Upper lobe of left lung (tissue), 6 donors: ENCODE results near the gene RAP1GDS1. TPM values are rescaled to one million over a fixed set of nuclear protein-coding genes. Genes with fewer than 3 reads are reported as not detected.

ENCODE experiments used
- ATAC-seq, 2 donors: fragments of 200-7000 bp; cut with Tn5 transposase; one replicate each; pipeline ENCODE4 v1.9.1; 2022; ENCODE audit warnings: mild to moderate bottlenecking in 2 of 2, moderate library complexity in 2 of 2; ENCODE audit not compliant: low FRiP score in 2 of 2
- DNase-seq, 2 donors: peaks; one replicate each; pipeline ENCODE4 v3.0.0-alpha.2; 2019 to 2020
- H3K27ac ChIP-seq, 4 donors: fragments of 200-600 bp; sonication (generic); one replicate each; pipeline ENCODE4 v1.5.1; 2016 to 2019
- H3K27me3 ChIP-seq, 4 donors: fragments of 200-600 bp; sonication (generic); one replicate each; pipeline ENCODE4 v1.5.1; 2017 to 2019
- H3K36me3 ChIP-seq, 4 donors: fragments of 200-600 bp; sonication (generic); one replicate each; pipeline ENCODE4 v1.5.1; 2016 to 2019
- H3K4me1 ChIP-seq, 4 donors: fragments of 200-600 bp; sonication (generic); one replicate each; pipeline ENCODE4 v1.5.1; 2018 to 2019
- H3K4me3 ChIP-seq, 4 donors: fragments of 200-600 bp; sonication (generic); one replicate each; pipeline ENCODE4 v1.5.1; 2017 to 2019; ENCODE audit warnings: mild to moderate bottlenecking in 2 of 4, moderate library complexity in 1 of 4
- H3K9me3 ChIP-seq, 4 donors: fragments of 200-600 bp; sonication (generic); one replicate each; pipeline ENCODE4 v1.5.1; 2018 to 2019
- EP300 ChIP-seq, 4 donors: sonication (generic); formaldehyde crosslinking; IDR thresholded peaks; one replicate each; pipeline ENCODE4 v1.5.1; 2017; ENCODE audit warnings: antibody characterized with exemption in 4 of 4, control low read depth in 2 of 4
- POLR2A ChIP-seq, 4 donors: fragments of 450-650 bp; IDR thresholded peaks; one replicate each; pipeline ENCODE4 v1.5.1; 2016 to 2017; ENCODE audit warnings: antibody characterized with exemption in 4 of 4, mild to moderate bottlenecking in 2 of 4
- POLR2AphosphoS5 ChIP-seq, 2 donors: sonication (generic); formaldehyde crosslinking; IDR thresholded peaks; one replicate each; pipeline ENCODE4 v1.5.1; 2017; ENCODE audit warnings: antibody characterized with exemption in 2 of 2
- WGBS, 2 donors: methylation state at CpG; one replicate each; pipeline ENCODE4 v1.1.5; 2017 to 2018; 5-methylcytosine and 5-hydroxymethylcytosine counted together
- total RNA-seq, 6 donors: library from RNA; depleted of rRNA in 4 of 6; stranded (reverse); fragments of >200 nt in 4 of 6; gene quantifications; one replicate each; pipeline versions ENCODE4 v1.1.0 to v1.2.1, GENCODE V29; 2016 to 2021
- TF ChIP-seq, protein P1 (sequence below), 6 experiments: fragments of 450-650 bp in 4 of 6; fragments of 200-600 bp in 2 of 6; sonication (generic) in 2 of 6; IDR thresholded peaks; one replicate each; pipeline ENCODE4 v1.5.1; 2016 to 2019; ENCODE audit warnings: antibody characterized with exemption in 6 of 6
- donor health status: DM: no; HTN: no; CAD: no; lungs with moderate emphysema.
- donor health status: DM: no; HTN: yes; CAD: no; lungs with severe emphysema.

Gene RAP1GDS1
- total RNA-seq, 6 donors from 2014 or later, result 20.6 to 63.9 (median 35.5) TPM

DNA sequence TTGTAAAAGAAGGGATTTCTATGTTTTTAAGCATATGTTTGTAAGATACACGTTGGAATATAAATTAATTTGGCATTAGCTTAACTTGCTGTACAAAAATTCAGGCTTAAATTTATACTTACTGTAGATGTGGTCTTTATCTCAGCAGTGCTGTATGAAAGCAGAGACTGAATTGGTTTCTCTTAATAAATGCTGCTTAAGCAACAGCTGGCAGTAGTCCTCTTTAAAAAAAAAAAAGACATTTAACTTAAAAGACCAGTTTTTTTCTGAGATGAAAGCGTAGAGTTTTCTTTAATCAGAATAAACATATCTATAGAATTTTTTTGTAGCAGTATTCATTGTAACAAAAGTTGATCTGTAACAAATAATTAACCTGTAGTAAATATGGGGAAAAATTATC lies 124.6 kb downstream of the RAP1GDS1 start:
- Histone ChIP-seq H3K4me1 (no peaks in the 10 kb centered on the region), H3K36me3 (no peaks in the 10 kb centered on the region), H3K27me3 (no peaks in the 10 kb centered on the region), H3K27ac (no peak overlapping the region), H3K9me3 (no peaks in the 10 kb centered on the region), H3K4me3 (no peak overlapping the region)
- ATAC-seq, result no peak
- TF ChIP-seq, protein P1, sequence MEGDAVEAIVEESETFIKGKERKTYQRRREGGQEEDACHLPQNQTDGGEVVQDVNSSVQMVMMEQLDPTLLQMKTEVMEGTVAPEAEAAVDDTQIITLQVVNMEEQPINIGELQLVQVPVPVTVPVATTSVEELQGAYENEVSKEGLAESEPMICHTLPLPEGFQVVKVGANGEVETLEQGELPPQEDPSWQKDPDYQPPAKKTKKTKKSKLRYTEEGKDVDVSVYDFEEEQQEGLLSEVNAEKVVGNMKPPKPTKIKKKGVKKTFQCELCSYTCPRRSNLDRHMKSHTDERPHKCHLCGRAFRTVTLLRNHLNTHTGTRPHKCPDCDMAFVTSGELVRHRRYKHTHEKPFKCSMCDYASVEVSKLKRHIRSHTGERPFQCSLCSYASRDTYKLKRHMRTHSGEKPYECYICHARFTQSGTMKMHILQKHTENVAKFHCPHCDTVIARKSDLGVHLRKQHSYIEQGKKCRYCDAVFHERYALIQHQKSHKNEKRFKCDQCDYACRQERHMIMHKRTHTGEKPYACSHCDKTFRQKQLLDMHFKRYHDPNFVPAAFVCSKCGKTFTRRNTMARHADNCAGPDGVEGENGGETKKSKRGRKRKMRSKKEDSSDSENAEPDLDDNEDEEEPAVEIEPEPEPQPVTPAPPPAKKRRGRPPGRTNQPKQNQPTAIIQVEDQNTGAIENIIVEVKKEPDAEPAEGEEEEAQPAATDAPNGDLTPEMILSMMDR (IDR thresholded peaks at IDR 0.05), result no peak
- 84 to 87% methylated on average over 2 of the region's 2 CpGs for WGBS, 2 donors
- no peak for DNase-seq

DNA sequence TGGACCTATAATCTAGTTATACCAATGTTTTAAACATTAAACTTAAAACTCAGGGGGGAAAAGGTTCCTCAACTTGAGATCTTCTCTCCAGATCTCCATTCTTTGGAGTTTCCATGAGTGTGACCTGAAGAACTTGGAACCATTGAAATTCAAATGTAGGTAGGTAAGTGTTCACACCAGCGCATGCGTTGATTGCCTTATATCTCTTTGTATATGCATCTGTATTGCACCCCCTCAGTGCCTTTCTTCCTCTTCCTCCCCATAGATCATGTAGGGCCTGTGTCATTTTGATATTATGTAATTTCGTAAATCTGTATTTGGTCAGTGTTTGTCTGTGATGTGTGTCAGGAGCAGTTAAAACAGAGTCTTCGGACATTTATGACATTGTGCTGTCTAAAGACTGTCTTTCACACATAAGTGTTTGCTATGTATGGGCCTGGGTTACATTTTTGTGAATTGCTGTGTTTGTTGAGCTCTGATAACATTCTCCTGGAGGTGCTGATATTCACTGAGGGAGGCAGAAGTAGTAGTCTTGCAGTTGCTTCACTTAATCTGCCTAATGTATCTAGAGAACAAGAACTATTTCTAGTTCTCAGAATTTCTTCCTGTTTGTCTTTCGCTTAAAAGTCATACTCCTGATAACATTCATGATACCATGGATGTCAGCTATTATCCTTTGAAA lies 126.3 kb downstream of the RAP1GDS1 start:
- Histone ChIP-seq H3K36me3 (no peaks in the 10 kb centered on the region), H3K9me3 (no peaks in the 10 kb centered on the region), H3K4me1 (no peaks in the 10 kb centered on the region), H3K4me3 (no peak overlapping the region), H3K27ac (no peak overlapping the region), H3K27me3 (no peaks in the 10 kb centered on the region)
- WGBS, 2 donors, result 90 to 92% methylated on average over 5 of the region's 5 CpGs
- ATAC-seq (no peak), DNase-seq (no peak)
- TF ChIP-seq EP300 (IDR thresholded peaks at IDR 0.05) (no peak), POLR2AphosphoS5 (IDR thresholded peaks at IDR 0.05) (no peak), POLR2A (IDR thresholded peaks at IDR 0.05) (no peak)
- TF ChIP-seq, protein P1 (IDR thresholded peaks at IDR 0.05), result no peak

DNA sequence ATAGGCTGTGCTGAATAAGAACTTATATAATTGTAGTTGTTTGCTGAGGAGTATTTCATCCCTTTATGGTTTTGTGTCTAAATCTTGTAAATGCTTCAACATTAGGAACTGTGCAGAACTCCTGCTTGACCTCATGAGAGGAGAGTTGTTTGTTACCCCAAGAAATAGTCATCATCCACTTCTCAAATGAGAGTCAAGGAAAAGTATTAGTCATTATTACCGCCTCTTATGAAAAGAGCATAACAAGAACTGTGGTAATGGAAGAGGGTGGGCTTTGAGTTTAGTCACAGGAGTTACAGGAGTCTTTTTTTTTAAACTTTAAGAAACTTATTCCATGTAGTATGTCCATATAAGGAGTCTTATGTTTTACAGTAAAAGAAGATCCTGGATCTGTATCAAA lies 132.9 kb downstream of the RAP1GDS1 start:
- no peak overlapping the region for H3K4me3 ChIP-seq
- TF ChIP-seq EP300 (IDR thresholded peaks at IDR 0.05), result no peak
- TF ChIP-seq, protein P1 (IDR thresholded peaks at IDR 0.05), result no peak
- TF ChIP-seq POLR2A (IDR thresholded peaks at IDR 0.05), result no peak
- TF ChIP-seq POLR2AphosphoS5 (IDR thresholded peaks at IDR 0.05), result no peak
- no peaks in the 10 kb centered on the region for H3K27me3 ChIP-seq
- H3K4me1 ChIP-seq, result no peaks in the 10 kb centered on the region
- no peak overlapping the region for H3K27ac ChIP-seq
- 93 to 100% methylated on average over 1 of the region's 1 CpG for whole genome bisulfite sequencing, 2 donors
- no peaks in the 10 kb centered on the region for H3K9me3 ChIP-seq
- ATAC-seq (no peak), DNase-seq (no peak)
- peaks cover 0 to 14% (median 0%) of the 10 kb centered on the region in 4 donors for H3K36me3 ChIP-seq

DNA sequence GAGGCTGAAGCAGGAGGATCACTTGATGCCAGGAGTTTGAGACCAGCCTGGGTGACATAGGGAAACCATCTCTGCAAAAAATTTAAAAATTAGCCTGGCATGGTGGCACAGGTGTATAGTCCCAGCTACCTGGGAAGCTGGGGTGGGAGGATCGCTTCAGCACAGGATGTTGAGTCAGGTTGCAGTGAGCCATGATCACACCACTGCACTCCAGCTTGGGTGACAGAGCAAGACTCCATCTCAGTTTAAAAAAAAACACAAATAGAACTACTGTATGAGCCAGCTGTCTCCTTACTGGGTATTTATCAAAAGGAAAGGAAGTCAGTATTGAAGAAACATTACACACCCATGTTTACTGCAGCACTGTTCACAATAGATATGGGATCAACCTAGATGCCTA lies 138.7 kb downstream of the RAP1GDS1 start:
- Histone ChIP-seq H3K27ac (no peak overlapping the region), H3K9me3 (no peaks in the 10 kb centered on the region), H3K27me3 (no peaks in the 10 kb centered on the region), H3K36me3 (peaks cover 0 to 8% (median 0%) of the 10 kb centered on the region in 4 donors), H3K4me3 (no peak overlapping the region), H3K4me1 (no peaks in the 10 kb centered on the region)
- WGBS, 2 donors, result 100% methylated on average over 1 of the region's 1 CpG
- DNase-seq, result no peak
- TF ChIP-seq POLR2A (IDR thresholded peaks at IDR 0.05) (no peak), EP300 (IDR thresholded peaks at IDR 0.05) (no peak), POLR2AphosphoS5 (IDR thresholded peaks at IDR 0.05) (no peak)
- TF ChIP-seq, protein P1 (IDR thresholded peaks at IDR 0.05), result no peak
- ATAC-seq, result no peak

DNA sequence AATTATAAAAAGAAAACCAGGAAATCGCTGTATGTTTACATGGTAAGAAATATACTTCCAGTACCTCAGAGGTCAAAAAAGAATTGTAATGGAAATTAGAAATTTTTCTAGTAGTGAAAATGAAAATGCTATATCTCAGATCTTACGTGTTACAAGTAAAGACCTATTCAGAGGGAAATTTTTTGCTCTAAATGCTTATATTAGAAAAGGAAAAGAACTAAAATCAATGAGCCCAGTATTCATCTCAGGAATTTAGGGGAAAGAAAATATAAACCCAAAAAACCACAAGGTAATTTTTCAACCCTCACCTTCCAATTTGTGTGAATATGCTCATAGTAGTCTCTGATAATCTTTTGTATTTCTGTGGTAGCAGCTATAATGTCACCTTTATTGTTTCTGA lies 145.6 kb downstream of the RAP1GDS1 start:
- DNase-seq, result no peak
- Histone ChIP-seq H3K4me3 (no peak overlapping the region), H3K27ac (no peak overlapping the region), H3K36me3 (peaks cover 0 to 8% (median 0%) of the 10 kb centered on the region in 4 donors), H3K4me1 (no peaks in the 10 kb centered on the region), H3K9me3 (peaks cover 0 to 1% (median 0%) of the 10 kb centered on the region in 4 donors), H3K27me3 (no peaks in the 10 kb centered on the region)
- WGBS, 2 donors, result 83 to 87% methylated on average over 2 of the region's 2 CpGs
- ATAC-seq, result no peak
- TF ChIP-seq POLR2A (IDR thresholded peaks at IDR 0.05) (no peak), EP300 (IDR thresholded peaks at IDR 0.05) (no peak), POLR2AphosphoS5 (IDR thresholded peaks at IDR 0.05) (no peak)
- TF ChIP-seq, protein P1 (IDR thresholded peaks at IDR 0.05), result no peak
